ENCODE results near the gene ARSJ. TPM values are rescaled to one million over a fixed set of nuclear protein-coding genes. Genes with fewer than 3 reads are reported as not detected.

The ARSJ gene
- polyA plus RNA-seq, 1 donor (not counting 4 experiments of a cell fraction or from before 2014, with no cell fraction given), result 15.7 TPM

DNA sequence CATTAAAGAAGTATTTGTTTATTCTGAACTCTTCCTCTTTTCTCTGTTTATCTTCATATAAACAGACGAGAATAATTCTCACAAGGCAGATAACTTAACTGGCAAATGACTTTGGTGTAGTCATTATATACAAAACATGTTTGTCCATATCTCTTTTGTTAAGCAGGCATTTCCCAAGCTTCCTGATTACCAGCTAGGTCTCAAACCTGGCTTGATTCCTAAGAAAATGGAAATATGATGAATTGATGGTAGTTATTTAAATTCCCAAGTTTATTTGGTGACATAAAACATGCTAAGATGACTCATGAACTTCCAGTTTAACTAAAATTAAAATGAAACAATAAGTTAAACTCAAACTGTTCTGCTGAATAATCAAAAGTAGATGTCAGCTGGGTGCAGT, 96.8 kb downstream of the ARSJ start:
- FAIRE-seq (no peak), DNase-seq (ENCODE audit: low read depth, low spot score) (no peak)
- H3K4me3 ChIP-seq (ENCODE audit: control insufficient read depth in 2 of 3, extremely low read depth in 1 of 3, insufficient read depth in 2 of 3, low read depth in 1 of 3, low read length in 3 of 3), result no peak overlapping the region
- no peaks in the 10 kb centered on the region for H3K9me1 ChIP-seq (ENCODE audit: control insufficient read depth, extremely low read depth, insufficient read depth, low read length)
- no peak overlapping the region for H3K9ac ChIP-seq (ENCODE audit: control insufficient read depth, extremely low read depth, insufficient read depth, low read length)
- H3K9me3 ChIP-seq (ENCODE audit: control insufficient read depth, low read depth, low read length), result no peaks in the 10 kb centered on the region
- no peaks in the 10 kb centered on the region for H4K20me1 ChIP-seq (ENCODE audit: control insufficient read depth, extremely low read depth, insufficient read depth, low read length)
- H3K27me3 ChIP-seq (ENCODE audit: control insufficient read depth, extremely low read depth, insufficient read depth, low read length), result no peaks in the 10 kb centered on the region
- H3K79me2 ChIP-seq (ENCODE audit: control insufficient read depth, insufficient read depth, low read length), result no peaks in the 10 kb centered on the region
- no peaks in the 10 kb centered on the region for H3K36me3 ChIP-seq (ENCODE audit: control insufficient read depth in 2 of 2, extremely low read depth in 1 of 2, insufficient read depth in 2 of 2, low read length in 2 of 2)
- no peak for TF ChIP-seq EZH2 (IDR thresholded peaks at IDR 0.05; ENCODE audit: low read length)
- TF ChIP-seq, protein P1, sequence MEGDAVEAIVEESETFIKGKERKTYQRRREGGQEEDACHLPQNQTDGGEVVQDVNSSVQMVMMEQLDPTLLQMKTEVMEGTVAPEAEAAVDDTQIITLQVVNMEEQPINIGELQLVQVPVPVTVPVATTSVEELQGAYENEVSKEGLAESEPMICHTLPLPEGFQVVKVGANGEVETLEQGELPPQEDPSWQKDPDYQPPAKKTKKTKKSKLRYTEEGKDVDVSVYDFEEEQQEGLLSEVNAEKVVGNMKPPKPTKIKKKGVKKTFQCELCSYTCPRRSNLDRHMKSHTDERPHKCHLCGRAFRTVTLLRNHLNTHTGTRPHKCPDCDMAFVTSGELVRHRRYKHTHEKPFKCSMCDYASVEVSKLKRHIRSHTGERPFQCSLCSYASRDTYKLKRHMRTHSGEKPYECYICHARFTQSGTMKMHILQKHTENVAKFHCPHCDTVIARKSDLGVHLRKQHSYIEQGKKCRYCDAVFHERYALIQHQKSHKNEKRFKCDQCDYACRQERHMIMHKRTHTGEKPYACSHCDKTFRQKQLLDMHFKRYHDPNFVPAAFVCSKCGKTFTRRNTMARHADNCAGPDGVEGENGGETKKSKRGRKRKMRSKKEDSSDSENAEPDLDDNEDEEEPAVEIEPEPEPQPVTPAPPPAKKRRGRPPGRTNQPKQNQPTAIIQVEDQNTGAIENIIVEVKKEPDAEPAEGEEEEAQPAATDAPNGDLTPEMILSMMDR (optimal IDR thresholded peaks at IDR 0.05 in 1 of 3, IDR thresholded peaks at IDR 0.05 in 1 of 3, conservative IDR thresholded peaks at IDR 0.05 in 1 of 3; ENCODE audit: extremely low read depth in 1 of 3, insufficient read depth in 2 of 3, low read length in 3 of 3), result no peak
- dilution Hi-C loops (cut with MboI; ENCODE audit: extremely low pct_ligation_motif_present, low sequenced_read_pairs), result no loop called here
- no peak overlapping the region for H3K4me2 ChIP-seq (ENCODE audit: control insufficient read depth, extremely low read depth, insufficient read depth, low read depth, low read length)
- no peak overlapping the region for H3K27ac ChIP-seq (ENCODE audit: control insufficient read depth, insufficient read depth, low read length)
- H3K4me1 ChIP-seq (ENCODE audit: control insufficient read depth, extremely low read depth, insufficient read depth, low read length), result no peaks in the 10 kb centered on the region
- H2AFZ ChIP-seq (ENCODE audit: control insufficient read depth, low read length), result no peak overlapping the region

DNA sequence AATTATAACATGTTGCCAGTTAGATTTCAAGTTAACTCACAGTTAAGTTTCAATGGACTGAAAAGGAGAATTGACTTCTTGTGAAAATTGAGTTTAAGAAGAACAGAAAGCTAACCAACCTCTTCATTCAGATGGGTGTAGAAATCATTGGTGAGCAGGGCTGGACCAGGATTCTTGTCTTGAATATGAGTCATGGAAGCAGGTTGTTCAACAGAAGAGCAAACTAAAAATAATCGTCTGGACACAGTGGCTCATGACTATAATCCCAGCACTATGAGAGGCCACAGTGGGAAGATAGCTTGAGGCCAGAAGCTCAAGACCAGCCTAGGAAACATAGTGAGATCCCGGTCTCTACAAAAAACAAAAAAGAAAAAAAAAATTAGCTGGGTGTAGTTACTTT, 98.2 kb downstream of the ARSJ start:
- Histone ChIP-seq H3K9ac (ENCODE audit: control insufficient read depth, extremely low read depth, insufficient read depth, low read length) (no peak overlapping the region), H3K9me1 (ENCODE audit: control insufficient read depth, extremely low read depth, insufficient read depth, low read length) (no peaks in the 10 kb centered on the region), H3K27ac (ENCODE audit: control insufficient read depth, insufficient read depth, low read length) (no peak overlapping the region), H3K36me3 (ENCODE audit: control insufficient read depth in 2 of 2, extremely low read depth in 1 of 2, insufficient read depth in 2 of 2, low read length in 2 of 2) (no peaks in the 10 kb centered on the region), H3K27me3 (ENCODE audit: control insufficient read depth, extremely low read depth, insufficient read depth, low read length) (no peaks in the 10 kb centered on the region), H3K79me2 (ENCODE audit: control insufficient read depth, insufficient read depth, low read length) (no peaks in the 10 kb centered on the region), H3K4me3 (ENCODE audit: control insufficient read depth in 2 of 3, extremely low read depth in 1 of 3, insufficient read depth in 2 of 3, low read depth in 1 of 3, low read length in 3 of 3) (no peak overlapping the region), H2AFZ (ENCODE audit: control insufficient read depth, low read length) (no peak overlapping the region), H3K4me1 (ENCODE audit: control insufficient read depth, extremely low read depth, insufficient read depth, low read length) (no peaks in the 10 kb centered on the region), H3K9me3 (ENCODE audit: control insufficient read depth, low read depth, low read length) (no peaks in the 10 kb centered on the region), H4K20me1 (ENCODE audit: control insufficient read depth, extremely low read depth, insufficient read depth, low read length) (no peaks in the 10 kb centered on the region), H3K4me2 (ENCODE audit: control insufficient read depth, extremely low read depth, insufficient read depth, low read depth, low read length) (no peak overlapping the region)
- no peak for TF ChIP-seq EZH2 (IDR thresholded peaks at IDR 0.05; ENCODE audit: low read length)
- TF ChIP-seq, protein P1 (optimal IDR thresholded peaks at IDR 0.05 in 1 of 3, IDR thresholded peaks at IDR 0.05 in 1 of 3, conservative IDR thresholded peaks at IDR 0.05 in 1 of 3; ENCODE audit: extremely low read depth in 1 of 3, insufficient read depth in 2 of 3, low read length in 3 of 3), result no peak
- peak; percentile 51 for FAIRE-seq
- no peak for DNase-seq (ENCODE audit: low read depth, low spot score)
- dilution Hi-C loops (cut with MboI; ENCODE audit: extremely low pct_ligation_motif_present, low sequenced_read_pairs), result no loop called here

Measured in keratinocyte (primary cell).